HG03066 (cell line): Measurements from ENCODE around the gene CES1.
"Not testable (repeated sequence)": the region's sequence is repeated elsewhere in the genome, so short reads cannot be mapped to it uniquely, and the experiment has no call there.

ENCODE experiments used
- ATAC-seq: cut with Tn5 transposase; IDR thresholded peaks from one replicate; pipeline ENCODE4 v1.9.1; 2021; ENCODE audit warnings: low read depth; ENCODE audit not compliant: unreplicated experiment

CES1 gene

GRCh38 chr16:55832425-55832772 lies 497 bp downstream of the CES1 start:
- ATAC-seq = no peak

- no peak for ATAC-seq
Observed at GRCh38 chr16:55830658-55831294, 2.1 kb downstream of the CES1 start.

DNA sequence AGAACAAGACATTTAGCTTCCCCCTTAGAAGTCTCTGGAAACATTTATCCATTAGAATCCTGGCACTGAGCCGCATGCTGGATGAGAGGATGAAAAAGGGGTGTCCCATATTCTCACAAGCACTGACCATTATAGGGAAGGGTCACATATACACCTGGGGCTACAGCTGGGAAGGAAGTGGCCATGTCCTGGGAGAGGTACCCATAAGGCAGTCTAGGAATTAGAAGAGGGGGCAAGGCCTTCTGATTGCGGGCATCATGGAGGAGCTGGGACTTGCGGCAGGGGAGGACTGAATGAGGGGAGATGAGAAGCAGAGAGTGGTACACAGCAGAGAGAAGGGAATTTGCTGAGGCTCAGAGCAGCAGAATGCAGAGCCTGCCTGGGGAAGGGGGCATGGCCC lies 3.7 kb downstream of the CES1 start:
- not testable (repeated sequence) for ATAC-seq

GRCh38 chr16:55828680-55829079 lies 4.2 kb downstream of the CES1 start:
- no peak for ATAC-seq

DNA sequence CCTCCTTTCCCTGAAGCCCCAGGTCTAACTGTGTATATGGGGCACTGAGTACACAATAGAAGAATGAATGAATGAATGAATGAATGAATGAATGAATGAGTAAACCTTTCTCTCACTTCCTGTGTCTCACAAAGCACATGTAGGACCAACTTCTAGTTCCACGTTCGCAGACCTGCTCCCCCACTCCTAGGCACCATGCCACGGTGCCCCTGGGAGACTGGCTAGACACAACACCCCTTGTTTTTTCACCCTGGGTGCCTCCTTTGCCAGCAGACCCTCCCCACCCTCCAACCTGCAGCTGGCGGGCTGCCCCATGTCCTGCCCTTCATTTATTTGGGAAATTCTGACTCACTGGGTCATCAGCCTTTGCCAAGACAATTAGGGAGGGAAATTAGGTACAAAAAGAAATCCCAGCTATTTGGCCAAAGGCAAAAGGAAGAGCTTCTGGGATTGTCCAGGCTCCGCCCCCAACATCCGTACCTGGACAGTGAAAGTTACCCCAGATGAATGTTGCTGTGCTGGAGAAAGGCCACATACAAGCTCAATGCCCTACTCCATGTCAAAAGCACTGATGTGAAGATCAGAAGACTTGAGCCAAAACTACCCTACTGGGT lies 7.7 kb downstream of the CES1 start:
- ATAC-seq = no peak

DNA sequence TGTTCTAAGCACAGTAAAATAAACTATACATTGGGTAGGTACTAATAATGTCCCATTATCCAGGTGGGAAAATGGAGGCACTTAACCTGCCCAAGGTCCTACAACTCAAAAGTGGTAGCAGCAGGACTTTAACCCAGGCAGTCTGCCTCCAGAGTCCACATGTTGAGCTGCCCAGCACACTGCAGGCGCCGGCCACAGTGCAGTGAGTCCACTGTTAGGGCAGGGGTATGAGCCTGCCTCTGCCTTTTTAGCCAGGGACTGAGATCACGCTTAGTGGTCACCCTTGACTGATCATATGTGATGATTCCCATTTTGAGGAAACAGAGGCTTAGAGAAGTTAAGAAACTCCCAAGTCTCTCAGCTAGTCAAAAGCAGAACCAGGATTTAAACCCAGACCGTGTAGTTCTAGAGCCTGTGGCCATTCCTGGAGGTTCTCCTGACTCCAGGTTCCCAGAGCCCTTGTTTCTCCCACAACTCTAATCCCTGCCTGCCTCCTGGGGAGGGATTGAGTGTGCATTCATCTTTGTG lies 8.4 kb downstream of the CES1 start:
- ATAC-seq = no peak

- ATAC-seq = no peak
Observed at GRCh38 chr16:55822280-55822810, 10.6 kb downstream of the CES1 start.

DNA sequence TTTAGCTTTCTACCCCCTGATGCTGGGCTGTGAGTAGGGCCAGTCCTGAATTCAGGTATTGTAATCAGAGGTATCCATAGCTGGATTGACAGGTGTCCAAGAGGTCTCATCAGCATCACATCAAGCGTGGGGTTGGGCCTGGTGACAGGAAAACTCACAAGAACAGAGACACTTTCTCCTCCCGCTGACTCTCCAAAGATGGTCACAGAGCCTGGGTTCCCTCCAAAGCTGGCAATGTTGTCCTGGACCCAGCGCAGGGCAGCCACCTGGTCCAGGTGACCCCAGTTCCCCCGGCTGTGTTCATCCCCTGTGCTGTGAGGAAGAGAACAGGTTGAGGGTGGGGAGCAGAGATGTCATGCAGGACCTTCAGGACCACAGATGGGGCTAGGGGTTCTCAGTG lies 11.7 kb downstream of the CES1 start:
- no peak for ATAC-seq

DNA sequence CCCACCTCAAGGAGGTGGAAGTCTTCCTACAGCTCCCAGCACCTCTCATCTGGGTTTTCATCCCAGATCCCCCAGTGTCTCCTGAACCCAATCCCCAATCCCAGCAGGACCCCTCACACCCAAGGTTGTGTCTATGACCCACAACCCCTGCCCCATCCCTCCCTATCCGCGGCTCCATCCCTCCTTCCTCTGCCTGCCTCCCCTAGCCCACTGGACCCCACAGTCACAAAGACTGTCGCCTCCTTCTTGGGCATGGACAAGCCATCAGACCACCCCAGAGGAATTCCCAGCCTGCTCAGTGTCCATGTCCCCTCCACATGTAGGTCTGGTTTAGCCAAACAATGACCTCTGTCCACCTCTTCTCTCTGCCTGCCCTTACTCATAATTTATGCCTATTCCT lies 12.3 kb downstream of the CES1 start:
- ATAC-seq = no peak

GRCh38 chr16:55817236-55817912 lies 15.5 kb downstream of the CES1 start:
- no peak for ATAC-seq

- not testable (repeated sequence) for ATAC-seq
Observed at GRCh38 chr16:55816222-55816621, 16.7 kb downstream of the CES1 start.

DNA sequence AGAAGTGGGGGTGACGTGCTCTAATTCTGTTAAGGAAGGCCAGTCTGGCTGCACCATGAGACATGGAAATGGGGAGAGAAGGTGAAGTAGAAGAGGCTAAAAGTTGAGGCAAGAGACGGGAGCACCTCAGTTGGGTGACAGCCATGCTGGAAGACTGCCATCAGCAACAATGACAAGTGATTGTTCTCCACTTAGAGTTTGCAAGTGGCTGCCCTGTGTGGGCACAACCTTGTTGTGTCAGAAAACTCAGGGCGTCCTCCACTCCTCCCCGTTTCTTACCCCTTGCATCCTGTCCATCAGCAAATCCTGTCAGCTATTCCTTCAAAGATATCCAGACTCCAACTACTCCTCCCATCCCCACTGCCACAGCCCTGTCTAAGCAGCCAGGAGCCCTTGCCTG lies 17.6 kb downstream of the CES1 start:
- ATAC-seq = no peak

DNA sequence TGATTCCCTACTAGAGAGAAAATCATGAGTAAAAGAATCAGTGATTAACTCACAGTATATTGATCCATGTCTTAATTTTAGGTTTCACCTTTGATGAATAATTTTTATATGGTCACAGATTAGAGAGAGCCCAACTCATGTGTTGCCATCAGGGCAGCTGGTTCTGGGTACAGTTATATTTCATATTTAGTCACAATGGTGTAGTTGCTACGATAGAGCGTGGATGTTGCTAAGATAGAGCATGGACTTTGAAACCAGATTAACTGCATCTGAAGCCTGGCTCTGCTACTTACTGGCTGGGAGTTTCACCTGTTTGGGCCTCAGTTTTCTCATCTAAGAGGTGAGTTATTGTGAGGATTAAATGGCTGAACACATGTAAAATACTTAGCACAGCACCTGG lies 18.7 kb downstream of the CES1 start:
- not testable (repeated sequence) for ATAC-seq

DNA sequence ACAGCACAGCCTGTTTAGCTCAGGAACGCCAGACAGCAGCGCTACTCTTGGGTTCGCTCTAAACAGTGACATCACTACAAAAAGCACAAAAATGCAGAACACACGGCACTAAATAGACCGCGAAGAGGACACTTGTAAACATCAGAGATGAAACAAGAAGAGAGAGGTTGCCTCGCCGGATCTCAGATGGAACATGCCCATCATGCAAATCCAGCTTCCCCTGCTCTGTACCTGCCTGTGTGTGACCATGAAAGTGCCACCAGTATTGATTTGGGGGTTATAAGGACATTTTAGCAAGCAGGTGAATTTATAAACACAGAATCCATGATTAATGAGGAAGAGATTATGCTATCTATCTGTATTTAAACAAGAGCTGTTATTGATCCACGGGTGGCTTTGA lies 19.2 kb downstream of the CES1 start:
- ATAC-seq = not testable (repeated sequence)

DNA sequence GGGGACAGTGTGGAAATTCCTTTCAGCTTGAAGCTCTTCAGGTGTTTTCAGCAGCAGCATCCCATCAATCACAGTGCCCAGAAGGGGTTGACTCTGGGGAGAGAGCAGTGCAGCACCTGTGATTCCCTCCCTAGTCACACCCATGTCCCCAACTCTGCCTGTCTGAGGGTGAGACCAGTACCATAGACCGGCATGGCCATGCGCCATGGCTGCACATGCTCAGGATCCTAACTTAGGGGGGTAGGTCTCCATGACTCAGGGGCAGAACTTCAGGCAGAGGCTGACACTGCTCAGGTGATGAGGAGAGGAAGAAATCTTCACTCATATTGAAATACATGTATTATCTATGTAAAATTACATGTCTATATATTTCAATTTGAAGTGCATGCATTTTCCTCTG lies 19.9 kb downstream of the CES1 start:
- ATAC-seq = no peak

DNA sequence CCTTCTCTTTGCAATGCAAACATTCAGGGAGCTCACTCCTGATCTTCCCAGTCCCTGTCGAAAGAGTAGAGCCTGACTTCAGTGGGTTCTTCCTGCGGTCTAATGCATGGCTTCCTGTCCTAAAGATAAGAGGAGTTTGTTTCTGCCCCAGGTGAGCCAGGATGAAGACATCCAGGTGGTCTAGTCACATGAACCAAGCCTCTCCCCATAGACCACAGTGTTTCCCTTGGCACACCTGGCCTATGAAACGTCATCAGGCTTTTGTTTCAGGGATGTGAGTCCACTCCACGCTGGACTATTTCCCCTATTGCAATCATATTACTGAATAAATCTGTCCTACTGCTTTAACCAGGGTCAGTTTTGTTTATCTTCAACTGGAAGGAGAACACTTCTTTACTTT lies 21.1 kb downstream of the CES1 start:
- no peak for ATAC-seq

DNA sequence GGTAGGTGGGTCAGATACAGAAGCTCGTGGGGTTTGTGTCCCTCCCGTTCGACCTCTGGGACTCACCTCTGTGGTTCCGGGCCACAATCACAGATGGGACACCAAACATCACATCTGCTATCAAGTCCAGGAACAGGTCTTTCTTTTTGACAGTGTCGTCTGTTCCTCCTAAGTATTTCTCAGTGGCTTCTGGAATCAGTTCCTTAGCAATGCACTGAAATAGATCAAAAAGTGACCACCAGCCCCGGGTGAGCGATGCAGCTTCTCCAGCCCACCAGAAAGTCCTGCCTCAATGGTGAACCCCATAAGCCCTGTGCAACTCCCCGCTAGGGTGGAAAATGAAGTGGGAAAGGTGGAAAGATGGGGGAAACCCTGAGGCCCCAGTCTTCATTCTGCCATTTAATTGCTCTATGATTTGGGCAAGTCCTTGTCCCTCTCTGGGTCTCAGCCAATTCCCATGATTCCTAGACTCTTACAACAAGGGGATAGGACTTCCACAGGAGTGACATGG lies 22.4 kb downstream of the CES1 start:
- ATAC-seq = no peak

GRCh38 chr16:55809851-55810250 lies 23.0 kb downstream of the CES1 start:
- no peak for ATAC-seq

DNA sequence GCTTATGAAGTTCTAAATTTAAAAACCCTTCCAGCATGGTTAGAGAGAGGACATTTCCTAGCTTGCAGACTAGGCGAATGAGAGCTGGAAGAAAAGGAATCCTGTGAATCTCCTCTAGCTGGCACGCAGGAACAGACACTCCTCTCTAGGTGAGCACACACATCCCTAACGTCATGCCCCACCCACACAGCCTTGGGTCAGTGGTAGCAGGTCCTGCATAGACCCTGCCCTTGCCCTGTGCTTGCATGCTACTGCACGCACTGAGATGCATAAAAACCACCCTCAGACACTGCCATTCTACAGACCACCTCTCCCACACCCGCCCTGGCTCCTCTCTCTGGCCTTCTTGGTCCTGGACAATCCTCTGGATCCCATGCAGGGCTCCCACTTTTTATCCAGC lies 23.5 kb downstream of the CES1 start:
- ATAC-seq = no peak

DNA sequence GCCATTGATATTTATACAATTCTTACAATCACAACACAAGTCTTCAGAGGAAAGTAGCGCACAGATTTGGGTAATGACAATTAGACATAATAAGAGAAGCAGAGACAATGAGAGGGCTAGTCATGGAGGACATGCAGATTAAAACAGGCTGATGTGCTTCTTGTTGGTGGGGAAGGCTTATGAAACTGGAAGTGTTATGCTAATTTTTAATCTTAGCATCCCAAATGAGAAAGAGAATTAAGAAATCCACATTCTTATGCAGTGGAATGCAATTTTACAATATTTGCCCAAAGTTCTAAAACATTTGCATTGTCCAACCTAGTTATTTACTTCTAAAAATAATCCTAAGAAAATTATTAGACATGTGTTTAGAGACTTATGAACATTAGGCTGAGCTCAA lies 24.6 kb downstream of the CES1 start:
- not testable (repeated sequence) for ATAC-seq

DNA sequence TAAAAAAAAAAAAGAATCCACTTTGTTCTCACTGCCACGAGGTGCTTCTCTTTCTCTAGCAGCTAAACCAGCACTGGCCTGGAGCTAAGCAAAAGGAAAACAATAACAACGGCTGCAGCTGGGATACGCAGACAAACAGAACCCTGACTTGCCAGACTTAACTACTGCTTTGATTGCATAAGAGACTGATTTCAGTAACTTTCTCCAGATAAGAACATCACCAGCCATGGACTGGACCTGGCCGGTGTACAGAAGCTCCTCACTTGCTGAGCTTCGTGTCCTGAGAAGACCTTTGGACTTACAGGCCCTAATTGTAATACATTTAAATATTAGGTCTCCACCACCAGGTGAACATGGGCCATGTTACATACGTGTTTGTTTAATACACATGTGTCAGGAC lies 27.8 kb downstream of the CES1 start:
- not testable (repeated sequence) for ATAC-seq
